HEK293 (cell line): Measurements from ENCODE around the gene C9orf85.

ENCODE experiments used
- CTCF ChIA-PET: fragments of 350-600 bp; formaldehyde crosslinking; extraction: SDS; loops from one replicate; lab custom pipeline; 2021; ENCODE audit warnings: antibody characterized with exemption; lab: Yijun Ruan, JAX
- POLR2A ChIA-PET: fragments of 300-600 bp; formaldehyde crosslinking; extraction: SDS; loops from one replicate; lab custom pipeline; 2020; ENCODE audit warnings: antibody characterized with exemption, inconsistent platforms; lab: Yijun Ruan, JAX
- H3K27ac ChIP-seq: fragments of 200-500 bp; sonication (Bioruptor generic); 2 replicates; pipeline ENCODE4 v1.5.1; 2014; ENCODE audit warnings: low read depth, low read length, control low read depth, inconsistent platforms; ENCODE audit errors: extremely low read depth
- H3K36me3 ChIP-seq, 2 experiments: fragments of 200-500 bp in 1 of 2; sonication (Bioruptor generic) in 1 of 2; 1 replicate in 1 of 2; 2 replicates in 1 of 2; pipeline ENCODE4 v1.5.1; 2014 to 2017; ENCODE audit warnings: inconsistent platforms in 2 of 2, low read length in 2 of 2; ENCODE audit not compliant: control insufficient read depth in 2 of 2, insufficient read depth in 1 of 2
- H3K4me1 ChIP-seq: fragments of 200-500 bp; sonication (Bioruptor generic); 2 replicates; pipeline ENCODE4 v1.5.1; 2014; ENCODE audit warnings: mild to moderate bottlenecking, low read length, inconsistent platforms; ENCODE audit not compliant: control insufficient read depth, insufficient read depth
- H3K4me3 ChIP-seq: 2 replicates; pipeline ENCODE4 v1.5.1; 2011; ENCODE audit warnings: low read depth, mild to moderate bottlenecking, control low read depth, low read length, moderate library complexity
- H3K9me3 ChIP-seq: fragments of 200-500 bp; sonication (Bioruptor generic); 2 replicates; pipeline ENCODE4 v1.5.1; 2014; ENCODE audit warnings: low read depth, low read length, inconsistent platforms; ENCODE audit not compliant: control insufficient read depth, insufficient read depth
- GLIS1 ChIP-seq: fragments of 450-650 bp; formaldehyde crosslinking; IDR thresholded peaks from 2 replicates; pipeline ENCODE4 v1.5.1; 2016; ENCODE audit warnings: missing biosample characterization, missing genetic modification characterization
- KLF9 ChIP-seq: fragments of 450-650 bp; formaldehyde crosslinking; IDR thresholded peaks from 2 replicates; pipeline ENCODE4 v1.5.1; 2016; ENCODE audit warnings: missing biosample characterization, missing genetic modification characterization, low read depth
- PRDM2 ChIP-seq: fragments of 450-650 bp; formaldehyde crosslinking; IDR thresholded peaks from 2 replicates; pipeline ENCODE4 v1.5.1; 2016; ENCODE audit warnings: missing biosample characterization, missing genetic modification characterization, borderline replicate concordance
- REST ChIP-seq: fragments of 450-650 bp; formaldehyde crosslinking; IDR thresholded peaks from 2 replicates; pipeline ENCODE4 v1.5.1; 2016; ENCODE audit warnings: missing biosample characterization, missing genetic modification characterization
- SP3 ChIP-seq: fragments of 450-650 bp; formaldehyde crosslinking; IDR thresholded peaks from 2 replicates; pipeline ENCODE4 v1.5.1; 2016; ENCODE audit warnings: missing biosample characterization, missing genetic modification characterization
- ZBTB20 ChIP-seq: fragments of 450-650 bp; formaldehyde crosslinking; IDR thresholded peaks from 2 replicates; pipeline ENCODE4 v1.5.1; 2016; ENCODE audit warnings: missing biosample characterization, missing genetic modification characterization
- ZBTB44 ChIP-seq: fragments of 450-650 bp; IDR thresholded peaks from 2 replicates; pipeline ENCODE4 v1.5.1; 2018; ENCODE audit warnings: missing biosample characterization, mild to moderate bottlenecking, missing genetic modification characterization
- ZFP3 ChIP-seq: fragments of 450-650 bp; formaldehyde crosslinking; IDR thresholded peaks from 2 replicates; pipeline ENCODE4 v1.5.1; 2016; ENCODE audit warnings: low read depth, missing biosample characterization, missing genetic modification characterization
- ZNF133 ChIP-seq: fragments of 450-650 bp; formaldehyde crosslinking; IDR thresholded peaks from 2 replicates; pipeline ENCODE4 v1.5.1; 2016; ENCODE audit warnings: missing biosample characterization, missing genetic modification characterization
- ZNF174 ChIP-seq: fragments of 450-650 bp; formaldehyde crosslinking; IDR thresholded peaks from 2 replicates; pipeline ENCODE4 v1.5.0; 2017; ENCODE audit warnings: missing biosample characterization, mild to moderate bottlenecking, missing genetic modification characterization
- ZNF26 ChIP-seq: fragments of 450-650 bp; formaldehyde crosslinking; IDR thresholded peaks from 2 replicates; pipeline ENCODE4 v1.5.1; 2016; ENCODE audit warnings: missing biosample characterization, missing genetic modification characterization
- ZNF311 ChIP-seq: fragments of 450-650 bp; formaldehyde crosslinking; IDR thresholded peaks from 2 replicates; pipeline ENCODE4 v1.5.1; 2017; ENCODE audit warnings: missing biosample characterization, missing genetic modification characterization, borderline replicate concordance
- ZNF324 ChIP-seq: fragments of 450-650 bp; formaldehyde crosslinking; IDR thresholded peaks from 2 replicates; pipeline ENCODE4 v1.5.1; 2016; ENCODE audit warnings: missing biosample characterization, missing genetic modification characterization
- ZNF416 ChIP-seq: fragments of 450-650 bp; formaldehyde crosslinking; IDR thresholded peaks from 2 replicates; pipeline ENCODE4 v1.5.1; 2016; ENCODE audit warnings: missing biosample characterization, missing genetic modification characterization
- ZNF423 ChIP-seq: fragments of 450-650 bp; formaldehyde crosslinking; IDR thresholded peaks from 2 replicates; pipeline ENCODE4 v1.5.1; 2016; ENCODE audit warnings: missing biosample characterization, missing genetic modification characterization
- ZNF501 ChIP-seq: fragments of 450-650 bp; formaldehyde crosslinking; IDR thresholded peaks from 2 replicates; pipeline ENCODE4 v1.5.1; 2016; ENCODE audit warnings: missing biosample characterization, missing genetic modification characterization
- ZNF555 ChIP-seq: fragments of 450-650 bp; formaldehyde crosslinking; conservative IDR thresholded peaks from 2 replicates; pipeline ENCODE4 v1.5.1; 2017; ENCODE audit warnings: missing biosample characterization, mild to moderate bottlenecking, missing genetic modification characterization, inconsistent platforms
- ZNF747 ChIP-seq: fragments of 450-650 bp; formaldehyde crosslinking; IDR thresholded peaks from 2 replicates; pipeline ENCODE4 v1.5.1; 2016; ENCODE audit warnings: missing biosample characterization, missing genetic modification characterization
- ZNF785 ChIP-seq: fragments of 450-650 bp; formaldehyde crosslinking; IDR thresholded peaks from 2 replicates; pipeline ENCODE4 v1.5.1; 2016; ENCODE audit warnings: missing biosample characterization, missing genetic modification characterization
- ZNF830 ChIP-seq: fragments of 450-650 bp; IDR thresholded peaks from 2 replicates; pipeline ENCODE4 v1.5.0; 2018; ENCODE audit warnings: missing biosample characterization, missing genetic modification characterization, low read depth, mild to moderate bottlenecking, moderate library complexity

Gene C9orf85

GRCh38 chr9:71886541-71886940 lies 24.9 kb upstream of the C9orf85 start:
- POLR2A ChIA-PET, result no interaction called here
- CTCF ChIA-PET, result interaction anchor here (1.3 kb wide), 1 partner anchor 152 kb away, joined by 4 read pairs; no protein-coding TSS in a partner anchor
- Histone ChIP-seq H3K36me3 (no peaks in the 10 kb centered on the region), H3K9me3 (no peaks in the 10 kb centered on the region)
- TF ChIP-seq ZNF416 (tag by site-specific recombination) (no peak), ZNF133 (no peak), ZBTB44 (tag by site-specific recombination) (no peak), ZFP3 (tag by site-specific recombination) (no peak)
- TF ChIP-seq, all 188 proteins: peak for 0
- Histone ChIP-seq H3K4me1 (no peaks in the 10 kb centered on the region), H3K27ac (no peak overlapping the region), H3K4me3 (no peak overlapping the region)

GRCh38 chr9:71887362-71887761 lies 24.1 kb upstream of the C9orf85 start:
- H3K4me1 ChIP-seq, result no peaks in the 10 kb centered on the region
- CTCF ChIA-PET, result interaction anchor here (0.6 to 1.3 kb wide), 2 partner anchors 152 to 530 kb away, joined by 3 to 4 read pairs; no protein-coding TSS in a partner anchor
- no peak overlapping the region for H3K27ac ChIP-seq
- no peaks in the 10 kb centered on the region for H3K36me3 ChIP-seq
- no peaks in the 10 kb centered on the region for H3K9me3 ChIP-seq
- no peak overlapping the region for H3K4me3 ChIP-seq
- POLR2A ChIA-PET, result interaction anchor here (1.3 kb wide), 1 partner anchor 24 kb away, joined by 5 read pairs; the partner anchor contains the start of genes ABHD17B and C9orf85
- TF ChIP-seq ZNF555 (no peak), ZNF747 (tag by site-specific recombination) (no peak), ZNF423 (tag by site-specific recombination) (no peak), PRDM2 (tag by site-specific recombination) (no peak), GLIS1 (tag by site-specific recombination) (no peak), ZNF501 (tag by site-specific recombination) (no peak), REST (tag by site-specific recombination) (no peak), ZNF311 (tag by site-specific recombination) (no peak), ZBTB20 (tag by site-specific recombination) (no peak), ZNF785 (tag by site-specific recombination) (no peak), ZNF830 (tag by site-specific recombination) (no peak), ZNF174 (tag by site-specific recombination) (no peak), SP3 (tag by site-specific recombination) (no peak), ZNF324 (tag by site-specific recombination) (no peak), ZNF26 (tag by site-specific recombination) (no peak), KLF9 (tag by site-specific recombination) (no peak)
